Activated CD4-positive, alpha-beta T cell treated with anti-CD3 and anti-CD28 coated beads for 36 hours (primary cell): ENCODE data around the gene FHL3. TPM values are rescaled to one million over a fixed set of nuclear protein-coding genes. Genes with fewer than 3 reads are reported as not detected.
A peak's percentile ranks its signal among the peaks of the same experiment; 100 is the strongest.

ENCODE experiments used
- ATAC-seq: fragments of 200-7000 bp; cut with Tn5 transposase; one replicate; pipeline ENCODE4 v1.10.0; 2021; ENCODE audit warnings: mild to moderate bottlenecking, moderate library complexity
- CTCF ChIA-PET: fragments of 350-600 bp; sonication (Branson Sonifier 250); formaldehyde crosslinking; loops from one replicate; lab custom pipeline; 2021; ENCODE audit warnings: antibody characterized with exemption; lab: Charles Lee
- POLR2A ChIA-PET: fragments of 350-600 bp; sonication (Branson Sonifier 250); formaldehyde crosslinking; loops from one replicate; lab custom pipeline; 2021; ENCODE audit warnings: antibody characterized with exemption, inconsistent platforms; lab: Charles Lee
- DNase-seq: peaks from one replicate; pipeline ENCODE4 v3.0.0-alpha.2; 2020
- H3K27ac Mint-ChIP-seq: one replicate; pipeline ENCODE4 v1.8.0; 2021; ENCODE audit warnings: mixed read lengths
- H3K27me3 Mint-ChIP-seq: one replicate; pipeline ENCODE4 v1.8.0; 2021; ENCODE audit warnings: mixed read lengths
- H3K36me3 Mint-ChIP-seq: one replicate; pipeline ENCODE4 v1.8.0; 2021; ENCODE audit warnings: low read depth, mixed read lengths
- H3K4me1 Mint-ChIP-seq: one replicate; pipeline ENCODE4 v1.8.0; 2021; ENCODE audit warnings: mixed read lengths
- H3K4me3 Mint-ChIP-seq: one replicate; pipeline ENCODE4 v1.8.0; 2021; ENCODE audit warnings: mild to moderate bottlenecking, moderate library complexity, mixed read lengths
- H3K9me3 Mint-ChIP-seq: one replicate; pipeline ENCODE4 v1.8.0; 2021; ENCODE audit warnings: low read depth, mixed read lengths
- intact Hi-C, 2 experiments: fragments of 100-400 bp; cut with DNase I in 1 of 2; cut with micrococcal nuclease in 1 of 2; formaldehyde crosslinking; loops; one replicate each; pipeline versions ENCODE4 v1.14.2 to v1.15.1; 2022 to 2024; cut with DNase I, micrococcal nuclease
- total RNA-seq, 2 experiments: library from RNA; stranded (reverse); gene quantifications; one replicate each; pipeline ENCODE4 v1.2.3, GENCODE V29; 2021

FHL3 gene
- total RNA-seq, 2 experiments from 2014 or later = 21.1 to 23.8 TPM

GRCh38 chr1:37951783-37952624 is 53.3 kb downstream of the FHL3 start:
- H3K4me1 Mint-ChIP-seq = peaks cover 16% of the 10 kb centered on the region
- peaks cover 7% of the 10 kb centered on the region for H3K36me3 Mint-ChIP-seq
- DNase-seq (no peak), ATAC-seq (no peak)
- CTCF ChIA-PET = no interaction called here
- POLR2A ChIA-PET = no interaction called here
- no peaks in the 10 kb centered on the region for H3K27me3 Mint-ChIP-seq
- H3K27ac Mint-ChIP-seq = peak overlapping the region; percentile 1
- intact Hi-C loops = no loop called here
- no peak overlapping the region for H3K4me3 Mint-ChIP-seq
- H3K9me3 Mint-ChIP-seq = no peaks in the 10 kb centered on the region

- peak overlapping the region; percentile 1 for H3K27ac Mint-ChIP-seq
These were observed 54.1 kb downstream of the FHL3 start for GRCh38 chr1:37951041-37951782.

GRCh38 chr1:37949524-37950152 is 55.7 kb downstream of the FHL3 start:
- no peaks in the 10 kb centered on the region for H3K27me3 Mint-ChIP-seq
- no peak overlapping the region for H3K4me3 Mint-ChIP-seq
- CTCF ChIA-PET = interaction anchor here (0.6 to 2.1 kb wide), 2 partner anchors 12 to 254 kb away, joined by 4 to 7 read pairs; no protein-coding TSS in a partner anchor
- peaks cover 23% of the 10 kb centered on the region for H3K4me1 Mint-ChIP-seq
- no peaks in the 10 kb centered on the region for H3K36me3 Mint-ChIP-seq
- no peak for ATAC-seq
- H3K27ac Mint-ChIP-seq = no peak overlapping the region
- H3K9me3 Mint-ChIP-seq = no peaks in the 10 kb centered on the region
- no peak for DNase-seq
- POLR2A ChIA-PET = no interaction called here
- intact Hi-C loops = no loop called here

More at GRCh38 chr1:37951041-37951782, 54.1 kb downstream of the FHL3 start:
- H3K27me3 Mint-ChIP-seq = no peaks in the 10 kb centered on the region
- no peaks in the 10 kb centered on the region for H3K9me3 Mint-ChIP-seq
- DNase-seq = no peak
- H3K4me3 Mint-ChIP-seq = no peak overlapping the region
- peaks cover 4% of the 10 kb centered on the region for H3K36me3 Mint-ChIP-seq
- ChIA-PET POLR2A (no interaction called here), CTCF (no interaction called here)
- no peak for ATAC-seq
- H3K4me1 Mint-ChIP-seq = peaks cover 21% of the 10 kb centered on the region
- intact Hi-C loops = no loop called here

- ChIA-PET CTCF (interaction anchor here (0.7 to 2.1 kb wide), 3 partner anchors 11 to 342 kb away, joined by 4 to 7 read pairs (median 4); no protein-coding TSS in a partner anchor), POLR2A (interaction anchor here (0.6 kb wide), 1 partner anchor 97 kb away, joined by 4 read pairs; no protein-coding TSS in a partner anchor)
These were observed 56.5 kb downstream of the FHL3 start for GRCh38 chr1:37948841-37949240.

GRCh38 chr1:37948166-37948565 is 57.1 kb downstream of the FHL3 start:
- H3K4me1 Mint-ChIP-seq = peaks cover 23% of the 10 kb centered on the region
- no peak overlapping the region for H3K4me3 Mint-ChIP-seq
- no peaks in the 10 kb centered on the region for H3K9me3 Mint-ChIP-seq
- H3K27ac Mint-ChIP-seq = no peak overlapping the region
- H3K27me3 Mint-ChIP-seq = no peaks in the 10 kb centered on the region
- CTCF ChIA-PET = interaction anchor here (0.7 to 2.1 kb wide), 4 partner anchors 11 to 342 kb away, joined by 4 to 7 read pairs (median 4); no protein-coding TSS in a partner anchor
- intact Hi-C loops = no loop called here
- POLR2A ChIA-PET = interaction anchor here (0.6 kb wide), 1 partner anchor 96 kb away, joined by 4 read pairs; no protein-coding TSS in a partner anchor
- DNase-seq (no peak), ATAC-seq (no peak)
- H3K36me3 Mint-ChIP-seq = no peaks in the 10 kb centered on the region

More at GRCh38 chr1:37948841-37949240, 56.5 kb downstream of the FHL3 start:
- H3K27me3 Mint-ChIP-seq = no peaks in the 10 kb centered on the region
- ATAC-seq (no peak), DNase-seq (no peak)
- no peak overlapping the region for H3K4me3 Mint-ChIP-seq
- no peaks in the 10 kb centered on the region for H3K36me3 Mint-ChIP-seq
- intact Hi-C loops = no loop called here
- peaks cover 23% of the 10 kb centered on the region for H3K4me1 Mint-ChIP-seq
- no peaks in the 10 kb centered on the region for H3K9me3 Mint-ChIP-seq
- H3K27ac Mint-ChIP-seq = no peak overlapping the region

- Mint-ChIP-seq H3K27me3 (no peaks in the 10 kb centered on the region), H3K27ac (peak overlapping the region; percentile 98), H3K9me3 (no peaks in the 10 kb centered on the region), H3K36me3 (no peaks in the 10 kb centered on the region), H3K4me1 (peaks cover 22% of the 10 kb centered on the region), H3K4me3 (peak overlapping the region; percentile 87)
- DNase-seq (peak; percentile 17), ATAC-seq (no peak)
- intact Hi-C loops = loop anchor here in 1 of 2 experiments (1.0 kb wide), 3 partner anchors 16 to 139 kb away; partner anchors contain the start of genes SF3A3 and YRDC
- ChIA-PET POLR2A (no interaction called here), CTCF (interaction anchor here (0.5 to 1.6 kb wide), 4 partner anchors 29 to 397 kb away, joined by 3 to 6 read pairs (median 4); partner anchors contain the start of gene SF3A3)
These were observed 58.0 kb downstream of the FHL3 start for GRCh38 chr1:37947364-37947763.

Other genes with a start within 250 kb of the FHL3 start
- gene EPHA10, start 240.4 kb downstream of the FHL3 start, total RNA-seq = under 1 TPM; 0.43 to 0.51 TPM
- gene MANEAL, start 211.7 kb downstream of the FHL3 start, total RNA-seq = 1 to 10 TPM; 1.0 TPM
- gene C1orf122, start 197.7 kb downstream of the FHL3 start, total RNA-seq = 10 to 100 TPM; 10.8 to 17.9 TPM
- 10 to 100 TPM; 22.9 to 36.3 TPM for gene YRDC, start 197.3 kb downstream of the FHL3 start, total RNA-seq
- 10 to 100 TPM; 16.1 to 23.8 TPM for gene MTF1, start 145.9 kb downstream of the FHL3 start, total RNA-seq
- 10 to 100 TPM; 27.7 to 28.9 TPM for gene INPP5B, start 58.5 kb downstream of the FHL3 start, total RNA-seq
- gene SF3A3, start 15.5 kb downstream of the FHL3 start, total RNA-seq = 100 to 1,000 TPM; 131 TPM
- 10 to 100 TPM; 68.9 to 82.4 TPM for gene UTP11, start 7.2 kb upstream of the FHL3 start, total RNA-seq
- gene POU3F1, start 41.3 kb upstream of the FHL3 start, total RNA-seq = under 1 TPM; 0.11 to 0.26 TPM